BLaER1 (cell line): ENCODE results near the gene CYP27B1.

Experiments
- H3K27ac ChIP-seq: shearing (Covaris generic); formaldehyde crosslinking; 2 replicates; pipeline ENCODE4 v1.8.1; 2022
- H3K27me3 ChIP-seq: shearing (Covaris generic); formaldehyde crosslinking; 2 replicates; pipeline ENCODE4 v1.8.1; 2022
- H3K36me3 ChIP-seq: shearing (Covaris generic); formaldehyde crosslinking; 2 replicates; pipeline ENCODE4 v1.8.1; 2022
- H3K4me1 ChIP-seq: shearing (Covaris generic); formaldehyde crosslinking; 2 replicates; pipeline ENCODE4 v1.8.1; 2022
- H3K4me2 ChIP-seq: shearing (Covaris generic); formaldehyde crosslinking; 2 replicates; pipeline ENCODE4 v1.8.1; 2022
- H3K4me3 ChIP-seq: shearing (Covaris generic); formaldehyde crosslinking; 2 replicates; pipeline ENCODE4 v1.8.1; 2022
- H3K9ac ChIP-seq: shearing (Covaris generic); formaldehyde crosslinking; 2 replicates; pipeline ENCODE4 v1.8.1; 2022
- H3K9me3 ChIP-seq: shearing (Covaris generic); formaldehyde crosslinking; 2 replicates; pipeline ENCODE4 v1.8.1; 2022
- H4K20me1 ChIP-seq: shearing (Covaris generic); formaldehyde crosslinking; 2 replicates; pipeline ENCODE4 v1.8.1; 2022
- Cebpa-rat ChIP-seq: shearing (Covaris generic); IDR thresholded peaks from 2 replicates; pipeline ENCODE4 v1.8.1; 2022

The CYP27B1 gene

DNA sequence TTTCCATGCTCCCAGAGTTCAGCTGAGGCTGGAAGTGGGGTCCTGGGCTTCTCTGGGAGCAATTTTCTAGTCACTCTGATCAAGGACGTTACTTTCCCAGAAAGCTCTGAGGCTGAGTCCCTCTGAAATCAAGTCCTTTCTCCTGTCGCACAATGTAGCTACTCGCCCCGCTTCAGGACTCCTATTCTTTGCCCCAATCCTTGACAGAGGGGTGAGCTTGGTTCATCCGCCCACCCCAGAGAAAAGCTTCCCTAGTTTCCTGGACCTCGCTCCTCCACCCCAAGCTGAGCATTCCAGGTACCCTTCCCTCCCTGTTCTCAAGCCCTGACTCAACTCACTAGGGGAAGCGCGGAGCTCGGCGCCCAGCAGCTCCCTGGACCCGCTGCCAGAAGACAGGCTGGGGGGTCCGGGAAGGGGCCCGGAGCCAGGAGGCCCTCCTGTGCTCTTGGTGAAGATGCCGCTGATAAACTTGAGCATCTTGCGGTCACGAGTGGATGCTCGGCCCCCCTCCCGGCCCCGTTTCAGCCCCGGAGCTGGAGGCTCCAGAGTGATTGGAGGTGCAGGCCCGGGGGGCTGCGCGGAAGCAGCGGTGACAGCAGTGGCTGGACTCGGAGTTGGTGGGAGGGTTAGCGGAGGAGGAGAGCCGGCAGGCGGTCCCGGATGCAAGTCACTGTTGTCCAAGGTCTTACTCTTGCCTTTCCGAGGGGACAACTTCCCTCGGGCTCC lies 30.0 kb downstream of the CYP27B1 start:
- H3K4me2 ChIP-seq, result no peak overlapping the region
- peaks cover 38% of the 10 kb centered on the region for H4K20me1 ChIP-seq
- peaks cover 30% of the 10 kb centered on the region for H3K4me1 ChIP-seq
- no peaks in the 10 kb centered on the region for H3K9me3 ChIP-seq
- H3K36me3 ChIP-seq, result peaks cover 62% of the 10 kb centered on the region
- no peak overlapping the region for H3K9ac ChIP-seq
- no peaks in the 10 kb centered on the region for H3K27me3 ChIP-seq
- no peak for TF ChIP-seq Cebpa-rat
- no peak overlapping the region for H3K4me3 ChIP-seq
- H3K27ac ChIP-seq, result no peak overlapping the region

- no peak for TF ChIP-seq Cebpa-rat
- Histone ChIP-seq H3K4me1 (peaks cover 22% of the 10 kb centered on the region), H3K9me3 (no peaks in the 10 kb centered on the region), H3K27me3 (no peaks in the 10 kb centered on the region), H3K27ac (no peak overlapping the region), H4K20me1 (peaks cover 38% of the 10 kb centered on the region), H3K4me2 (no peak overlapping the region), H3K4me3 (no peak overlapping the region), H3K36me3 (peaks cover 70% of the 10 kb centered on the region), H3K9ac (no peak overlapping the region)
Observed at GRCh38 chr12:57735952-57736740, 30.7 kb downstream of the CYP27B1 start.

DNA sequence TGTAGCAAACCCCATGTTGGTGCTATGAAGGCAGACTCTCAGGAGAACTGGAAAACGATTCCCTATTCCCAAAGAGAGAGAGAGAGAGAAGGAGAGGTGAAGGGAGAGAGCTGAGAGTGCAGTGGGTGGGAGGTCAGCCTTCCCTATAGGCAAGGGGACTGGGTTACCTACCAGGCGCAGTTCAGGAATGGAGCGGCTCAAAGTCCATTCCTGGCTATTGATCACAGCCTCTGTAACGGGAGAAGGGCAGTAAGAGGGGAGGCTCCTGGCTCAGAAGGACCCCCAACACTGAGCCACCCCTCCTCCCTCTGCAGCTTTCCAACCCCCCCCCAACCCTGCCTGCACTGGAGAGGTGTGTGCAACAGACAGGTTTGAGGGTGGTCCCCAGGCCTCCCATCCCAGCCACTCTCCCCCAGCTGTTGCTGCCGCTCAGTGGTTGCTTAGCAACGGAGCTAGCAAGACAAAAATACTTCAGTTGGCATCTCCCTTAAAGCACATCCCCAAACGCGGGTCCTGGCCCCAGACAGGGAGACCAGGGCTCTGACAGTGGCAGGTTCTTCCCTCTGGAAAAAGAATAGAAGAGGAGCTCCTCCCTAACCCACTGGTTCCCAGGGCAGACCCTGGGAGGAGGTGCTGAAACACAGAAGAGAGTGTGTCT lies 31.6 kb downstream of the CYP27B1 start:
- Histone ChIP-seq H3K4me1 (peaks cover 14% of the 10 kb centered on the region), H3K27me3 (no peaks in the 10 kb centered on the region), H3K4me3 (no peak overlapping the region), H3K27ac (no peak overlapping the region), H3K36me3 (peaks cover 78% of the 10 kb centered on the region), H4K20me1 (peaks cover 38% of the 10 kb centered on the region), H3K4me2 (no peak overlapping the region), H3K9ac (no peak overlapping the region), H3K9me3 (no peaks in the 10 kb centered on the region)
- TF ChIP-seq Cebpa-rat, result no peak

DNA sequence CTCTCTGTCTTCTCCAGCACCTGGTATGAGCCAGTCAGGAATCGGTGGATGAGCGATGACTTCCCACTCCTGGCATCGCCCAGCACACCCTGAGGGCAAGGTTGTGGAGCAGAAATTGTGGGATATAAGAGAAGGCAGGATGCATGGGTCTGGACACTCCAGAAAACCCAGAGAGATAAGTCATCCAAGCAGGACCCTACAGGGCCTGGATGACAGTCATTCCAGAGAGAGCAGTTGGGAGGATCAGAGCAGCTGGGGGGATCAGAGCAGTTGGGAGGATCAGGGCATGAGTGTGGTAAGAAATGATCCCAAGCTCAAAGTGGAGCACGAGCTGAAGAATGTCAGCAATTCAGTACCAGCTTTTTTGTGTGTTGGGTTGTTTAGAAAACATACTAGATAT lies 32.3 kb downstream of the CYP27B1 start:
- no peak overlapping the region for H3K4me2 ChIP-seq
- H4K20me1 ChIP-seq, result peaks cover 38% of the 10 kb centered on the region
- no peak overlapping the region for H3K4me3 ChIP-seq
- H3K36me3 ChIP-seq, result peaks cover 84% of the 10 kb centered on the region
- no peak overlapping the region for H3K27ac ChIP-seq
- H3K27me3 ChIP-seq, result no peaks in the 10 kb centered on the region
- peaks cover 6% of the 10 kb centered on the region for H3K4me1 ChIP-seq
- TF ChIP-seq Cebpa-rat, result no peak
- H3K9ac ChIP-seq, result no peak overlapping the region
- H3K9me3 ChIP-seq, result no peaks in the 10 kb centered on the region

DNA sequence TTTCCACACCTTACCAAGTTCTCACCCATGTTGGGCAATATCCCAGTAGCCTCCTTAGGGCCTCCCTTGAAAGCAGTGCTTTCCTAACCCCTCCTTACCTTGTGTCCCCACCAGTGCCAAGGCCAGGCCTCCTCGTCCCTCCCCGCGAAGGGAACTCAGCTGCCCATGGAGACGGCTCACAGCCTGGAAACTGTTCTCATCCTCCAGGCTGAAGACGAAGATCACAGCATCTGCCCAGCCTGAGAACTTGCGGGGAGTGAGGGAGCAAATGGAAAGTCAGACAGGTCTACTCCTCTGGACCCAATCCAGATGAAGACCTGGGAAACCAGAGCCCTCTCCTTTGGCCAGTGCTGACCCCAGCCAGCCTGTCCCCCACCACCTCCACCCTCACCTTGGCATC lies 33.0 kb downstream of the CYP27B1 start:
- no peak for TF ChIP-seq Cebpa-rat
- Histone ChIP-seq H3K9me3 (no peaks in the 10 kb centered on the region), H3K27ac (no peak overlapping the region), H3K4me1 (no peaks in the 10 kb centered on the region), H3K9ac (no peak overlapping the region), H3K27me3 (no peaks in the 10 kb centered on the region), H3K36me3 (peaks cover 83% of the 10 kb centered on the region), H3K4me3 (no peak overlapping the region), H3K4me2 (no peak overlapping the region), H4K20me1 (peaks cover 33% of the 10 kb centered on the region)

- Histone ChIP-seq H3K4me3 (no peak overlapping the region), H3K4me1 (no peaks in the 10 kb centered on the region), H4K20me1 (peaks cover 33% of the 10 kb centered on the region), H3K9ac (no peak overlapping the region), H3K27ac (no peak overlapping the region), H3K4me2 (no peak overlapping the region), H3K27me3 (no peaks in the 10 kb centered on the region), H3K36me3 (peaks cover 90% of the 10 kb centered on the region), H3K9me3 (no peaks in the 10 kb centered on the region)
- TF ChIP-seq Cebpa-rat, result no peak
Observed at GRCh38 chr12:57732726-57733593, 33.9 kb downstream of the CYP27B1 start.

DNA sequence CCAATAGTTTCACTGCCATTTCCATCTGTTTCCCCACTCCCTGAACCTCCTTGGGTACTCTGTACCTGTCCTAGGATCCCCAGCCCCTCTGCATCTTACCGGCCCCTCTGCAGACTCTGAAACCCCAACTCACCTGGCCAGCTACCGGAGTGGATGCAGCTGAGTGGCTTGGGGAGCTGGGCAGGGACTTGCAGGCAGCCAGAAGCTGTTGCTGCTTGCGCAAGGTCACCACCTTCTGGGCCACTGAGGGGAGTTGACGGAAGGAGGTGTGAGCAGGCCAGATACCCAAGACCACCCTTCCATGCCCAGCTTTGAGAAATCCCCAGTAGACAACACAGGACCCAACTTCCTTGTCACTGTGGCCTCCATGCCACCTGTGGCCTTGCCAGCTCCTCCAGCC lies 34.6 kb downstream of the CYP27B1 start:
- H3K36me3 ChIP-seq, result peaks cover 90% of the 10 kb centered on the region

GRCh38 chr12:57731411-57732080 lies 35.3 kb downstream of the CYP27B1 start:
- Histone ChIP-seq H3K4me1 (no peaks in the 10 kb centered on the region), H3K27me3 (no peaks in the 10 kb centered on the region), H3K4me3 (no peak overlapping the region), H3K9ac (no peak overlapping the region), H4K20me1 (peaks cover 19% of the 10 kb centered on the region), H3K36me3 (peaks cover 90% of the 10 kb centered on the region), H3K4me2 (no peak overlapping the region), H3K9me3 (peaks cover 11% of the 10 kb centered on the region), H3K27ac (no peak overlapping the region)
- TF ChIP-seq Cebpa-rat, result no peak

More for the DNA sequence above, 34.6 kb downstream of the CYP27B1 start:
- Histone ChIP-seq H3K4me3 (no peak overlapping the region), H3K4me2 (no peak overlapping the region), H3K4me1 (no peaks in the 10 kb centered on the region), H3K9ac (no peak overlapping the region), H3K27me3 (no peaks in the 10 kb centered on the region), H4K20me1 (peaks cover 26% of the 10 kb centered on the region), H3K27ac (no peak overlapping the region), H3K9me3 (peaks cover 4% of the 10 kb centered on the region)
- no peak for TF ChIP-seq Cebpa-rat
